A549 (cell line): ENCODE results near the gene TMEM97. TPM values are rescaled to one million over a fixed set of nuclear protein-coding genes. Genes with fewer than 3 reads are reported as not detected.

Source experiments
- ATAC-seq, 2 experiments: fragments of 200-7000 bp in 1 of 2; fragments of >200 bp in 1 of 2; cut with Nextera tagmentation in 1 of 2; cut with Tn5 transposase in 1 of 2; 3 replicates each; pipeline versions ENCODE4 v1.8.0 to v1.9.1; 2018 to 2020; ENCODE audit warnings: mild to moderate bottlenecking in 1 of 2, moderate library complexity in 1 of 2
- CTCF ChIA-PET: fragments of 300-600 bp; sonication (Branson Sonifier 250); formaldehyde crosslinking; extraction: SDS; loops from one replicate; lab custom pipeline; 2021; ENCODE audit warnings: antibody characterized with exemption, inconsistent platforms; lab: Yijun Ruan, JAX
- POLR2A ChIA-PET: fragments of 350-600 bp; formaldehyde crosslinking; extraction: SDS; loops from one replicate; lab custom pipeline; 2021; ENCODE audit warnings: antibody characterized with exemption, inconsistent platforms; lab: Yijun Ruan, JAX
- DNase-seq, 2 experiments: peaks; one replicate each; pipeline versions ENCODE4 v3.0.0 to v3.0.0-alpha.2; 2011 to 2016; ENCODE audit warnings: low read depth in 1 of 2, low spot score in 1 of 2
- FAIRE-seq: peaks from 2 replicates; lab custom pipeline; 2011; peaks lifted over from hg19 to GRCh38; lab: Jason Lieb, UNC
- H3K27ac ChIP-seq, 2 experiments: fragments of >200 bp; sonication (Bioruptor Twin); formaldehyde crosslinking; 3 replicates each; pipeline ENCODE4 v1.5.1; 2016 to 2017
- H3K4me1 ChIP-seq: fragments of >200 bp; sonication (Bioruptor Twin); formaldehyde crosslinking; 3 replicates; pipeline ENCODE4 v1.6.1; 2016
- H3K4me2 ChIP-seq: fragments of >200 bp; sonication (Bioruptor Twin); formaldehyde crosslinking; 3 replicates; pipeline ENCODE4 v1.6.1; 2016
- H3K4me3 ChIP-seq: fragments of >200 bp; sonication (Bioruptor Twin); formaldehyde crosslinking; 3 replicates; pipeline ENCODE4 v1.5.1; 2016
- H3K9me3 ChIP-seq: fragments of >200 bp; sonication (Bioruptor Twin); formaldehyde crosslinking; 3 replicates; pipeline ENCODE4 v1.6.1; 2016
- CBX2 ChIP-seq: fragments of 200-600 bp; sonication (generic); IDR thresholded peaks from 2 replicates; pipeline ENCODE4 v1.6.1; 2016; ENCODE audit warnings: low read depth, mild to moderate bottlenecking, borderline replicate concordance
- CHD2 ChIP-seq: fragments of 150-350 bp; IDR thresholded peaks from 2 replicates; pipeline ENCODE4 v1.6.1; 2014; ENCODE audit warnings: low read length; ENCODE audit not compliant: partially characterized antibody
- EHF ChIP-seq: fragments of 250-450 bp; sonication (Bioruptor Pico); IDR thresholded peaks from 2 replicates; pipeline ENCODE4 v1.5.0; 2020; ENCODE audit warnings: mild to moderate bottlenecking
- GATA3 ChIP-seq: IDR thresholded peaks from 2 replicates; pipeline ENCODE4 v1.6.1; 2012; ENCODE audit warnings: borderline replicate concordance
- HDAC2 ChIP-seq: fragments of 200-600 bp; sonication (generic); IDR thresholded peaks from 2 replicates; pipeline ENCODE4 v1.6.1; 2016
- HEYL ChIP-seq: fragments of 250-450 bp; sonication (Bioruptor Pico); IDR thresholded peaks from 2 replicates; pipeline ENCODE4 v1.8.0; 2021; ENCODE audit warnings: mild to moderate bottlenecking, moderate library complexity
- HOXB13 ChIP-seq: fragments of 250-450 bp; sonication (Bioruptor Pico); IDR thresholded peaks from 2 replicates; pipeline ENCODE4 v1.5.0; 2020; ENCODE audit warnings: low read depth, mild to moderate bottlenecking, moderate library complexity
- HOXB5 ChIP-seq: fragments of 250-450 bp; sonication (Bioruptor Pico); IDR thresholded peaks from 2 replicates; pipeline ENCODE4 v1.5.0; 2020; ENCODE audit warnings: mild to moderate bottlenecking, moderate library complexity
- JUN ChIP-seq, 2 experiments: fragments of >200 bp; sonication (Bioruptor Twin); formaldehyde crosslinking; IDR thresholded peaks; 2 replicates in 1 of 2; 3 replicates in 1 of 2; pipeline ENCODE4 v1.6.1; 2016 to 2017
- JUNB ChIP-seq: fragments of >200 bp; sonication (Bioruptor Twin); formaldehyde crosslinking; IDR thresholded peaks from 2 replicates; pipeline ENCODE4 v1.6.1; 2016
- MAZ ChIP-seq: fragments of 150-350 bp; IDR thresholded peaks from 2 replicates; pipeline ENCODE4 v1.6.1; 2014; ENCODE audit warnings: antibody characterized with exemption, low read depth, low read length, borderline replicate concordance
- NFE2L2 ChIP-seq: fragments of 150-350 bp; conservative IDR thresholded peaks from 2 replicates; pipeline ENCODE4 v1.6.1; 2014; ENCODE audit warnings: low read length
- NPAS2 ChIP-seq: fragments of 250-450 bp; sonication (Bioruptor Pico); IDR thresholded peaks from 2 replicates; pipeline ENCODE4 v1.8.0; 2022; ENCODE audit warnings: mild to moderate bottlenecking, moderate library complexity, borderline replicate concordance
- POLR2A ChIP-seq: IDR thresholded peaks from 2 replicates; pipeline ENCODE4 v1.6.1; 2012; ENCODE audit warnings: mild to moderate bottlenecking, low read length
- RFX5 ChIP-seq: fragments of 450-650 bp; IDR thresholded peaks from 2 replicates; pipeline ENCODE4 v1.7.1; 2014; ENCODE audit warnings: antibody characterized with exemption, mild to moderate bottlenecking, moderate library complexity
- RNF2 ChIP-seq: fragments of 200-600 bp; sonication (generic); IDR thresholded peaks from 2 replicates; pipeline ENCODE4 v1.6.1; 2016; ENCODE audit warnings: low read depth, mild to moderate bottlenecking, antibody characterized with exemption, moderate library complexity, borderline replicate concordance
- ZC3H11A ChIP-seq: fragments of 450-650 bp; IDR thresholded peaks from 2 replicates; pipeline ENCODE4 v1.6.1; 2014; ENCODE audit warnings: antibody characterized with exemption, mild to moderate bottlenecking
- ZNF302 ChIP-seq: fragments of 250-450 bp; sonication (Bioruptor Pico); IDR thresholded peaks from 2 replicates; pipeline ENCODE4 v1.9.0; 2021; ENCODE audit warnings: inconsistent platforms, mild to moderate bottlenecking, moderate library complexity
- WGBS: methylation state at CpG from one replicate; pipeline ENCODE4 v1.1.6; 2017; ENCODE audit errors: missing lambda C conversion rate; 5-methylcytosine and 5-hydroxymethylcytosine counted together
- polyA plus RNA-seq, 4 experiments: library from polyadenylated mRNA; depleted of rRNA in 3 of 4; stranded (reverse); fragments of >200 nt; fragmentation: RNase III in 1 of 4; extraction: RNeasy Plus Mini Kit Qiagen cat#74134 plus additional on column Dnase treatment in 1 of 4; gene quantifications; 2 replicates in 3 of 4; 3 replicates in 1 of 4; pipeline ENCODE4 v1.2.3, GENCODE V29; 2011 to 2017
- TF ChIP-seq, protein P1 (sequence below): IDR thresholded peaks from 2 replicates; pipeline ENCODE4 v1.6.1; 2012
- TF ChIP-seq, protein P2 (sequence below): fragments of >200 bp; sonication (Bioruptor Twin); formaldehyde crosslinking; IDR thresholded peaks from 3 replicates; pipeline ENCODE4 v1.5.1; 2016
- TF ChIP-seq, protein P3 (sequence below): fragments of >200 bp; sonication (Bioruptor Twin); formaldehyde crosslinking; IDR thresholded peaks from 2 replicates; pipeline ENCODE4 v1.6.1; 2016
- TF ChIP-seq, protein P4 (sequence below): fragments of 450-650 bp; IDR thresholded peaks from 2 replicates; pipeline ENCODE4 v1.6.1; 2014; ENCODE audit warnings: antibody characterized with exemption

Gene TMEM97
- polyA plus RNA-seq, 2 of the 4 experiments (the other 2 are of a cell fraction): 75.6 to 90.9 TPM

DNA sequence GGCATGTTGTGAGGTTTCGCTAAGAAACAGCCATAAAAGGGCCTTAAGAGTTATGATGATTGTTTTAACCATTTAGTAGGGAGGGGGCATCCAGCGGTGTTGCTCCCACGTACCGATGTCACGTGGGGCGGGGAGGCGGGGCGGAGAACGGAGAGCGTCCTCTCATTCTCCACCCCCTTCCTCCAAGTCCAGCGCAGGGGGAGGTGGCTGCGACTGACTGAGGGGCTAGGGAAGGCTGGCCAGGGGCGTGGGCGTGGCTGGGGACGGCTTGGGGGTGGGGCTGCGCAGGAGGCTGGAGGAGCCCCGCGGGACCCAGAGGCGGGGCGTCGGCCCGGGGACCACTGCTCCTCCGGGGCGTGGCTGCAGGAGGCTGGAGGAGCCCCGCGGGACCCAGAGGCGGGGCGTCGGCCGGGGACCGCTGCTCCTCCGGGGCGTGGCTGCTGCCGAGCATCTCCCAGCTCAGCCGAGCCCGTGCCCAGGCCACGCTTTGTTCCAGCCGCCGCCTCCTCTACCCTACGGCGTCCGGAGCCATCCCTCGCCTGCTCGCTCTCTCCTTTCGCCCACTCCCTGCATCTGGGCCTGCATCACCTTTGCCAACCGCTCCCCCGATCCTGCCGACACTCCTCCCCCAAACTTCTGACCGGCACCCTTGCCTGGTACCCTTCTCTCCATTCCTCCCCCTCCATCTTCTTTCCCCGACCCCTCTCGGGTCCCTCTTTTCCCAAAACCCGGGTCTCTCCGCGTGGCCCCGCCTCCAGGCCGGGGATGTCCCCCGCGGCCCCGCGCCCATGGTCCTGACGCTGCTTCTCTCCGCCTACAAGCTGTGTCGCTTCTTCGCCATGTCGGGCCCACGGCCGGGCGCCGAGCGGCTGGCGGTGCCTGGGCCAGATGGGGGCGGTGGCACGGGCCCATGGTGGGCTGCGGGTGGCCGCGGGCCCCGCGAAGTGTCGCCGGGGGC lies 52.5 kb downstream of the TMEM97 start, which contains the start of gene SARM1 (continued):
- TF ChIP-seq, protein P1, sequence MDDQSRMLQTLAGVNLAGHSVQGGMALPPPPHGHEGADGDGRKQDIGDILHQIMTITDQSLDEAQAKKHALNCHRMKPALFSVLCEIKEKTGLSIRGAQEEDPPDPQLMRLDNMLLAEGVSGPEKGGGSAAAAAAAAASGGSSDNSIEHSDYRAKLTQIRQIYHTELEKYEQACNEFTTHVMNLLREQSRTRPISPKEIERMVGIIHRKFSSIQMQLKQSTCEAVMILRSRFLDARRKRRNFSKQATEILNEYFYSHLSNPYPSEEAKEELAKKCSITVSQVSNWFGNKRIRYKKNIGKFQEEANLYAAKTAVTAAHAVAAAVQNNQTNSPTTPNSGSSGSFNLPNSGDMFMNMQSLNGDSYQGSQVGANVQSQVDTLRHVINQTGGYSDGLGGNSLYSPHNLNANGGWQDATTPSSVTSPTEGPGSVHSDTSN: no peak; the same call in 1 of the 2 replicates
- no peak for TF ChIP-seq HOXB5 (CRISPR knock-in tag)
- TF ChIP-seq NFE2L2: no peak
- no peak for TF ChIP-seq RNF2
- no peak for TF ChIP-seq CBX2
- no peak for TF ChIP-seq CHD2
- no peak for TF ChIP-seq NPAS2 (CRISPR knock-in tag)
- TF ChIP-seq RFX5: no peak
- TF ChIP-seq, protein P2, sequence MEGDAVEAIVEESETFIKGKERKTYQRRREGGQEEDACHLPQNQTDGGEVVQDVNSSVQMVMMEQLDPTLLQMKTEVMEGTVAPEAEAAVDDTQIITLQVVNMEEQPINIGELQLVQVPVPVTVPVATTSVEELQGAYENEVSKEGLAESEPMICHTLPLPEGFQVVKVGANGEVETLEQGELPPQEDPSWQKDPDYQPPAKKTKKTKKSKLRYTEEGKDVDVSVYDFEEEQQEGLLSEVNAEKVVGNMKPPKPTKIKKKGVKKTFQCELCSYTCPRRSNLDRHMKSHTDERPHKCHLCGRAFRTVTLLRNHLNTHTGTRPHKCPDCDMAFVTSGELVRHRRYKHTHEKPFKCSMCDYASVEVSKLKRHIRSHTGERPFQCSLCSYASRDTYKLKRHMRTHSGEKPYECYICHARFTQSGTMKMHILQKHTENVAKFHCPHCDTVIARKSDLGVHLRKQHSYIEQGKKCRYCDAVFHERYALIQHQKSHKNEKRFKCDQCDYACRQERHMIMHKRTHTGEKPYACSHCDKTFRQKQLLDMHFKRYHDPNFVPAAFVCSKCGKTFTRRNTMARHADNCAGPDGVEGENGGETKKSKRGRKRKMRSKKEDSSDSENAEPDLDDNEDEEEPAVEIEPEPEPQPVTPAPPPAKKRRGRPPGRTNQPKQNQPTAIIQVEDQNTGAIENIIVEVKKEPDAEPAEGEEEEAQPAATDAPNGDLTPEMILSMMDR: no peak
- no peak for TF ChIP-seq ZNF302 (CRISPR knock-in tag)
- TF ChIP-seq JUN (IDR thresholded peaks at IDR 0.05): peak in 1 of 2 experiments; percentile 43; a peak in 2 of 5 replicates

DNA sequence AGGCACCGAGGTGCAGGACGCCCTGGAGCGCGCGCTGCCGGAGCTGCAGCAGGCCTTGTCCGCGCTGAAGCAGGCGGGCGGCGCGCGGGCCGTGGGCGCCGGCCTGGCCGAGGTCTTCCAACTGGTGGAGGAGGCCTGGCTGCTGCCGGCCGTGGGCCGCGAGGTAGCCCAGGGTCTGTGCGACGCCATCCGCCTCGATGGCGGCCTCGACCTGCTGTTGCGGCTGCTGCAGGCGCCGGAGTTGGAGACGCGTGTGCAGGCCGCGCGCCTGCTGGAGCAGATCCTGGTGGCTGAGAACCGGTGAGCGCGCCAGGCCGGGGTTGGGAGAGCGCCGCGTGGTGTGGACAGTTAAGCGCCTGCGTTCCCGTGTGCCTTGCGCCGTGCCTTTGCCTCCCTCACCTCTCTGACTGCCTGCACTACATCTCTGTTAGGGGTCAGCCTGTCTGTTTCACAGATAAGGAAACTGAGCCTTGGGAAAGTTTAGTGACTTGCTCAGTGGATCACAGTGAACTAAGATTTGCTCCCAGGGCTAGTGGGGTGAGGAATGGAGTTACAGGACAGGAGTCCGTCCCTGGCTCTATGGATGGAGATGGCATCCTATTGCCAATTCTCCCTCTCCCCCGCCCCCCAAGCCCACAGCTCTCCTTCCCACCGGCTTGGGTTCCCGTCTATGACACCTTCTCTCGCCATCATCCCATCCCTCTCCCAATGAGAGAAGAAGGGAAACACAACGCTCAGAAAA lies 53.4 kb downstream of the TMEM97 start:
- 92% methylated on average over 52 of the region's 53 CpGs for WGBS
- peak overlapping the region; percentile 57 for H3K4me3 ChIP-seq
- POLR2A ChIA-PET: interaction anchor here (3.0 kb wide), 1 partner anchor 15 kb away, joined by 43 read pairs; the partner anchor contains the start of gene POLDIP2
- TF ChIP-seq, protein P3, sequence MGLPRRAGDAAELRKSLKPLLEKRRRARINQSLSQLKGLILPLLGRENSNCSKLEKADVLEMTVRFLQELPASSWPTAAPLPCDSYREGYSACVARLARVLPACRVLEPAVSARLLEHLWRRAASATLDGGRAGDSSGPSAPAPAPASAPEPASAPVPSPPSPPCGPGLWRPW: no peak
- no peak for TF ChIP-seq HOXB13
- no peak for TF ChIP-seq POLR2A
- TF ChIP-seq HDAC2: no peak
- TF ChIP-seq NPAS2 (CRISPR knock-in tag): no peak
- no peak for TF ChIP-seq ZC3H11A
- no peak for TF ChIP-seq EHF (CRISPR knock-in tag)
- TF ChIP-seq HEYL (CRISPR knock-in tag): no peak
- TF ChIP-seq GATA3: no peak
- TF ChIP-seq, all 56 proteins: peak for 0
- no peak for FAIRE-seq
- Histone ChIP-seq H3K4me1 (peaks cover 30% of the 10 kb centered on the region), H3K4me2 (peak overlapping the region; percentile 81), H3K27ac (peak overlapping the region; percentile 83 to 87), H3K9me3 (no peaks in the 10 kb centered on the region)
- no peak for ATAC-seq
- CTCF ChIA-PET: interaction anchor here (1.8 kb wide), 1 partner anchor 9 kb away, joined by 4 read pairs; no protein-coding TSS in a partner anchor
- DNase-seq: no peak

DNA sequence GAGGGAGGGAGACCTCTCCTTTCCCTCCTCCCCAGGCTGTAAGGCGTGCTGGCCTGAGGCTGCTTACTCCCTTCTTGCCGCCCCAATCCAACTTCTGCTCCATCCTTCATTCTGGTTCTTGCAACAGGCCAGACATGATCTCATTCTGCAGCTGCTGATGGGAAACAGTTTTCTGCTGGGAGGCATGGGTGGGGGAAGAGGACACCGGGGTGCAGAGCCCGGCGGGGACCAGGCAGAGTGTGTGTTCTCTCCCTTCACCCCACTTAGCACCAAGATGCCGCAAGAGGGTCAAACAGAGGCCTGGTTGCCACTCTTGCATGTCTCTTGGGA lies 53.9 kb downstream of the TMEM97 start:
- no peak for FAIRE-seq
- Histone ChIP-seq H3K4me3 (no peak overlapping the region), H3K4me1 (peaks cover 30% of the 10 kb centered on the region), H3K27ac (no peak overlapping the region), H3K4me2 (peak overlapping the region; percentile 81), H3K9me3 (no peaks in the 10 kb centered on the region)
- ChIA-PET POLR2A (no interaction called here), CTCF (interaction anchor here (0.7 to 1.8 kb wide), 3 partner anchors 9 to 175 kb away, joined by 3 to 4 read pairs (median 4); no protein-coding TSS in a partner anchor)
- WGBS: 96% methylated on average over 6 of the region's 6 CpGs
- no peak for ATAC-seq
- DNase-seq: no peak
- TF ChIP-seq CBX2: no peak
- TF ChIP-seq, protein P4, sequence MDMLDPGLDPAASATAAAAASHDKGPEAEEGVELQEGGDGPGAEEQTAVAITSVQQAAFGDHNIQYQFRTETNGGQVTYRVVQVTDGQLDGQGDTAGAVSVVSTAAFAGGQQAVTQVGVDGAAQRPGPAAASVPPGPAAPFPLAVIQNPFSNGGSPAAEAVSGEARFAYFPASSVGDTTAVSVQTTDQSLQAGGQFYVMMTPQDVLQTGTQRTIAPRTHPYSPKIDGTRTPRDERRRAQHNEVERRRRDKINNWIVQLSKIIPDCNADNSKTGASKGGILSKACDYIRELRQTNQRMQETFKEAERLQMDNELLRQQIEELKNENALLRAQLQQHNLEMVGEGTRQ: no peak
- TF ChIP-seq NFE2L2: no peak
- no peak for TF ChIP-seq JUNB
- no peak for TF ChIP-seq MAZ
